Measurements from ENCODE around the gene VPS13A.

DNA sequence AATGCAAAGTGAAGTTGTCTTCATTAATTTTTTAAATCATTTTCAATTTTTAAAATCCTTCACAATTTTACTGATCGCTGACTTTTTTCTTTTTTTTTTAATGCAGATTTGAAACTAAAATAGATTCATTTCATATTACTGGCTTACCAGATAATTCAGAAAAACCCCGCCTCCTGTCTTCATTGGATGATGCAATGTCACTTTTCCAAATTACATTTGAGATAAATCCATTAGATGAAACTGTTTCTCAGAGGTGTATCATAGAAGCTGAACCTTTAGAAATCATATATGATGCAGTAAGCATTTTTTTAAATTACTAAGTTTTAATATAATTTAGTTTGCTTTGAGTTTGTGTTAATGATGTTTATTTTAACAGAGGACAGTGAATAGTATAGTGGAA is 60.6 kb downstream of the VPS13A start:
- TF ChIP-seq POLR2A (IDR thresholded peaks at IDR 0.05): no peak
- TF ChIP-seq, protein P1, sequence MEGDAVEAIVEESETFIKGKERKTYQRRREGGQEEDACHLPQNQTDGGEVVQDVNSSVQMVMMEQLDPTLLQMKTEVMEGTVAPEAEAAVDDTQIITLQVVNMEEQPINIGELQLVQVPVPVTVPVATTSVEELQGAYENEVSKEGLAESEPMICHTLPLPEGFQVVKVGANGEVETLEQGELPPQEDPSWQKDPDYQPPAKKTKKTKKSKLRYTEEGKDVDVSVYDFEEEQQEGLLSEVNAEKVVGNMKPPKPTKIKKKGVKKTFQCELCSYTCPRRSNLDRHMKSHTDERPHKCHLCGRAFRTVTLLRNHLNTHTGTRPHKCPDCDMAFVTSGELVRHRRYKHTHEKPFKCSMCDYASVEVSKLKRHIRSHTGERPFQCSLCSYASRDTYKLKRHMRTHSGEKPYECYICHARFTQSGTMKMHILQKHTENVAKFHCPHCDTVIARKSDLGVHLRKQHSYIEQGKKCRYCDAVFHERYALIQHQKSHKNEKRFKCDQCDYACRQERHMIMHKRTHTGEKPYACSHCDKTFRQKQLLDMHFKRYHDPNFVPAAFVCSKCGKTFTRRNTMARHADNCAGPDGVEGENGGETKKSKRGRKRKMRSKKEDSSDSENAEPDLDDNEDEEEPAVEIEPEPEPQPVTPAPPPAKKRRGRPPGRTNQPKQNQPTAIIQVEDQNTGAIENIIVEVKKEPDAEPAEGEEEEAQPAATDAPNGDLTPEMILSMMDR (IDR thresholded peaks at IDR 0.05): no peak
